A549 (cell line): Measurements from ENCODE around the gene PTGER3. TPM values are rescaled to one million over a fixed set of nuclear protein-coding genes. Genes with fewer than 3 reads are reported as not detected.
A peak's percentile ranks its signal among the peaks of the same experiment; 100 is the strongest.

Experiments
- ATAC-seq, 2 experiments: fragments of 200-7000 bp in 1 of 2; fragments of >200 bp in 1 of 2; cut with Nextera tagmentation in 1 of 2; cut with Tn5 transposase in 1 of 2; 3 replicates each; pipeline versions ENCODE4 v1.8.0 to v1.9.1; 2018 to 2020; ENCODE audit warnings: mild to moderate bottlenecking in 1 of 2, moderate library complexity in 1 of 2
- CTCF ChIA-PET: fragments of 300-600 bp; sonication (Branson Sonifier 250); formaldehyde crosslinking; extraction: SDS; loops from one replicate; lab custom pipeline; 2021; ENCODE audit warnings: antibody characterized with exemption, inconsistent platforms; lab: Yijun Ruan, JAX
- POLR2A ChIA-PET: fragments of 350-600 bp; formaldehyde crosslinking; extraction: SDS; loops from one replicate; lab custom pipeline; 2021; ENCODE audit warnings: antibody characterized with exemption, inconsistent platforms; lab: Yijun Ruan, JAX
- DNase-seq, 2 experiments: peaks; one replicate each; pipeline versions ENCODE4 v3.0.0 to v3.0.0-alpha.2; 2011 to 2016; ENCODE audit warnings: low read depth in 1 of 2, low spot score in 1 of 2
- FAIRE-seq: peaks from 2 replicates; lab custom pipeline; 2011; peaks lifted over from hg19 to GRCh38; lab: Jason Lieb, UNC
- H3K27ac ChIP-seq, 2 experiments: fragments of >200 bp; sonication (Bioruptor Twin); formaldehyde crosslinking; 3 replicates each; pipeline ENCODE4 v1.5.1; 2016 to 2017
- H3K4me1 ChIP-seq: fragments of >200 bp; sonication (Bioruptor Twin); formaldehyde crosslinking; 3 replicates; pipeline ENCODE4 v1.6.1; 2016
- H3K4me2 ChIP-seq: fragments of >200 bp; sonication (Bioruptor Twin); formaldehyde crosslinking; 3 replicates; pipeline ENCODE4 v1.6.1; 2016
- H3K4me3 ChIP-seq: fragments of >200 bp; sonication (Bioruptor Twin); formaldehyde crosslinking; 3 replicates; pipeline ENCODE4 v1.5.1; 2016
- H3K9me3 ChIP-seq: fragments of >200 bp; sonication (Bioruptor Twin); formaldehyde crosslinking; 3 replicates; pipeline ENCODE4 v1.6.1; 2016
- JUNB ChIP-seq: fragments of >200 bp; sonication (Bioruptor Twin); formaldehyde crosslinking; IDR thresholded peaks from 2 replicates; pipeline ENCODE4 v1.6.1; 2016
- NFE2L2 ChIP-seq: fragments of 150-350 bp; conservative IDR thresholded peaks from 2 replicates; pipeline ENCODE4 v1.6.1; 2014; ENCODE audit warnings: low read length
- RAD21 ChIP-seq, 2 experiments: fragments of >200 bp in 1 of 2; sonication (Bioruptor Twin) in 1 of 2; formaldehyde crosslinking in 1 of 2; IDR thresholded peaks in 1 of 2; conservative IDR thresholded peaks in 1 of 2; 2 replicates in 1 of 2; 3 replicates in 1 of 2; pipeline ENCODE4 v1.6.1; 2012 to 2018; ENCODE audit warnings: inconsistent platforms in 1 of 2
- ZFP36 ChIP-seq: fragments of 450-650 bp; IDR thresholded peaks from 2 replicates; pipeline ENCODE4 v1.6.1; 2014; ENCODE audit warnings: borderline replicate concordance; ENCODE audit not compliant: partially characterized antibody
- whole genome bisulfite sequencing: methylation state at CpG from one replicate; pipeline ENCODE4 v1.1.6; 2017; ENCODE audit errors: missing lambda C conversion rate; 5-methylcytosine and 5-hydroxymethylcytosine counted together
- polyA plus RNA-seq, 4 experiments: library from polyadenylated mRNA; depleted of rRNA in 3 of 4; stranded (reverse); fragments of >200 nt; fragmentation: RNase III in 1 of 4; extraction: RNeasy Plus Mini Kit Qiagen cat#74134 plus additional on column Dnase treatment in 1 of 4; gene quantifications; 2 replicates in 3 of 4; 3 replicates in 1 of 4; pipeline ENCODE4 v1.2.3, GENCODE V29; 2011 to 2017
- small RNA-seq, 6 experiments: library from RNA; depleted of rRNA; stranded (forward); fragments of <200 nt; gene quantifications; one replicate each; pipeline ENCODE3, GENCODE V24; 2012
- TF ChIP-seq, protein P1 (sequence below): fragments of 150-350 bp; IDR thresholded peaks from 2 replicates; pipeline ENCODE4 v1.6.1; 2014; ENCODE audit warnings: low read depth, mild to moderate bottlenecking, low read length
- TF ChIP-seq, protein P2 (sequence below): fragments of >200 bp; sonication (Bioruptor Twin); formaldehyde crosslinking; IDR thresholded peaks from 3 replicates; pipeline ENCODE4 v1.6.1; 2016

Gene PTGER3
- polyA plus RNA-seq, 2 of the 4 experiments (the other 2 are of a cell fraction) = not detected

DNA sequence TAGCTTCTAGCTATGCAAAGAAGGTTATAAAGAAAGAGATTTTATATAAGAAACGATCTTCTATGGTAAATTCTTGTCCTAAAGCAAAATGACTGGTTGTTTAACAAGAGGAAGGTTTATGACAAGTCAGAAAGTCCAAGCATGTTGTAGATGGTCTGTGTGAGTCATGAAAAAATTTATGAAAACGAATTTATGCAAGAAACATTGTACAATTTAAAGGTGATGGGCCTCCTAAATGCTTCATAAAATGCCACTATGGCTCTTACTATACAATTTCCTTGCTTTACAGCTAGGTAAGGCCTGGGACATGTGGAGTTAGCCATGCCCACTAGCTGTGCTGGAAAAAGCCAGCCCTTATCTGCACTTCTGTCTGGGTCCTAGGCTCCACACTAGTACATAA, 125.4 kb downstream of the PTGER3 start:
- CTCF ChIA-PET = no interaction called here
- POLR2A ChIA-PET = no interaction called here
- FAIRE-seq = no peak

More for the DNA sequence above, 125.4 kb downstream of the PTGER3 start:
- no peak overlapping the region for H3K27ac ChIP-seq
- DNase-seq = no peak
- H3K4me1 ChIP-seq = no peaks in the 10 kb centered on the region
- no peak overlapping the region for H3K4me2 ChIP-seq
- WGBS = 5% methylated on average over 2 of the region's 2 CpGs
- ATAC-seq = no peak
- H3K4me3 ChIP-seq = no peak overlapping the region
- H3K9me3 ChIP-seq = no peaks in the 10 kb centered on the region
- no peak for TF ChIP-seq JUNB
- TF ChIP-seq, protein P1, sequence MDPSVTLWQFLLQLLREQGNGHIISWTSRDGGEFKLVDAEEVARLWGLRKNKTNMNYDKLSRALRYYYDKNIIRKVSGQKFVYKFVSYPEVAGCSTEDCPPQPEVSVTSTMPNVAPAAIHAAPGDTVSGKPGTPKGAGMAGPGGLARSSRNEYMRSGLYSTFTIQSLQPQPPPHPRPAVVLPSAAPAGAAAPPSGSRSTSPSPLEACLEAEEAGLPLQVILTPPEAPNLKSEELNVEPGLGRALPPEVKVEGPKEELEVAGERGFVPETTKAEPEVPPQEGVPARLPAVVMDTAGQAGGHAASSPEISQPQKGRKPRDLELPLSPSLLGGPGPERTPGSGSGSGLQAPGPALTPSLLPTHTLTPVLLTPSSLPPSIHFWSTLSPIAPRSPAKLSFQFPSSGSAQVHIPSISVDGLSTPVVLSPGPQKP = no peak
- no peak for TF ChIP-seq RAD21 (conservative IDR thresholded peaks at IDR 0.05 in 1 of 2, IDR thresholded peaks at IDR 0.05 in 1 of 2)
- TF ChIP-seq NFE2L2 = no peak
- TF ChIP-seq ZFP36 = peak; percentile 44
- TF ChIP-seq, protein P2, sequence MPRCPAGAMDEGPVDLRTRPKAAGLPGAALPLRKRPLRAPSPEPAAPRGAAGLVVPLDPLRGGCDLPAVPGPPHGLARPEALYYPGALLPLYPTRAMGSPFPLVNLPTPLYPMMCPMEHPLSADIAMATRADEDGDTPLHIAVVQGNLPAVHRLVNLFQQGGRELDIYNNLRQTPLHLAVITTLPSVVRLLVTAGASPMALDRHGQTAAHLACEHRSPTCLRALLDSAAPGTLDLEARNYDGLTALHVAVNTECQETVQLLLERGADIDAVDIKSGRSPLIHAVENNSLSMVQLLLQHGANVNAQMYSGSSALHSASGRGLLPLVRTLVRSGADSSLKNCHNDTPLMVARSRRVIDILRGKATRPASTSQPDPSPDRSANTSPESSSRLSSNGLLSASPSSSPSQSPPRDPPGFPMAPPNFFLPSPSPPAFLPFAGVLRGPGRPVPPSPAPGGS = no peak

Small RNAs within 50 kb of the gene (small RNA-seq; reads per million reads assigned to genes)
- gene MIR186 = 2.7 to 555 (median 97.2) reads per million in 6 experiments

Other genes with a start within 250 kb of the PTGER3 start
- gene ZRANB2, start 33.2 kb upstream of the PTGER3 start, polyA plus RNA-seq (2011; rRNA removed) = 50.4 and 87.6 TPM in 2 replicates
- gene ZRANB2, start 33.2 kb upstream of the PTGER3 start, polyA plus RNA-seq (2017; fragmentation: RNase III; extraction: RNeasy Plus Mini Kit Qiagen cat#74134 plus additional on column Dnase treatment) = 41.7 to 50.0 TPM (median 47.9 TPM) in 3 replicates